GM21360 (cell line): ENCODE measurements around the gene RPAP3.

Experiments
- ATAC-seq: cut with Tn5 transposase; IDR thresholded peaks from one replicate; pipeline ENCODE4 v1.9.1; 2021; ENCODE audit warnings: mild to moderate bottlenecking, moderate library complexity; ENCODE audit not compliant: unreplicated experiment

RPAP3 gene

GRCh38 chr12:47722941-47723631, 17.3 kb upstream of the RPAP3 start:
- no peak for ATAC-seq

- ATAC-seq: no peak
Measured at GRCh38 chr12:47722136-47722834, 16.5 kb upstream of the RPAP3 start.

GRCh38 chr12:47721431-47721973, 15.7 kb upstream of the RPAP3 start:
- ATAC-seq: no peak

- ATAC-seq: no peak
Measured at GRCh38 chr12:47718531-47718930, 12.7 kb upstream of the RPAP3 start.

GRCh38 chr12:47717443-47718193, 11.8 kb upstream of the RPAP3 start:
- ATAC-seq: peak; percentile 47

GRCh38 chr12:47717046-47717442, 11.2 kb upstream of the RPAP3 start:
- ATAC-seq: no peak

GRCh38 chr12:47715877-47716548, 10.2 kb upstream of the RPAP3 start:
- ATAC-seq: no peak

- ATAC-seq: peak; percentile 58
Measured at GRCh38 chr12:47715393-47715876, 9.6 kb upstream of the RPAP3 start.

GRCh38 chr12:47714826-47715386, 9.1 kb upstream of the RPAP3 start:
- peak; percentile 20 for ATAC-seq

- no peak for ATAC-seq
Measured at GRCh38 chr12:47712171-47712570, 6.3 kb upstream of the RPAP3 start.

GRCh38 chr12:47711448-47711847, 5.6 kb upstream of the RPAP3 start:
- ATAC-seq: no peak

- no peak for ATAC-seq
Measured at GRCh38 chr12:47710278-47710677, 4.4 kb upstream of the RPAP3 start.

- ATAC-seq: no peak
Measured at GRCh38 chr12:47709671-47710070, 3.8 kb upstream of the RPAP3 start.

GRCh38 chr12:47709237-47709636, 3.4 kb upstream of the RPAP3 start:
- no peak for ATAC-seq

GRCh38 chr12:47707905-47708543, 2.2 kb upstream of the RPAP3 start:
- ATAC-seq: no peak

GRCh38 chr12:47707355-47707754, 1.5 kb upstream of the RPAP3 start:
- ATAC-seq: no peak

- ATAC-seq: no peak
Measured at GRCh38 chr12:47705229-47705565, 633 bp downstream of the RPAP3 start.

GRCh38 chr12:47704719-47705118, 1.1 kb downstream of the RPAP3 start:
- no peak for ATAC-seq

- no peak for ATAC-seq
Measured at GRCh38 chr12:47700263-47700662, 5.6 kb downstream of the RPAP3 start.

- no peak for ATAC-seq
Measured at GRCh38 chr12:47698631-47699030, 7.2 kb downstream of the RPAP3 start.
